Neural cell (in vitro differentiated cells): ENCODE measurements around the gene VAMP5. TPM values are rescaled to one million over a fixed set of nuclear protein-coding genes. Genes with fewer than 3 reads are reported as not detected.
A peak's percentile ranks its signal among the peaks of the same experiment; 100 is the strongest.

Experiments used
- H2AFZ ChIP-seq: fragments of 200-600, 300-800 bp; sonication (generic), shearing (Covaris generic); 2 replicates; pipeline ENCODE4 v1.6.0; 2014; ENCODE audit warnings: low read depth, mild to moderate bottlenecking, antibody characterized with exemption, low read length, moderate library complexity
- H3F3A ChIP-seq: fragments of 200-600 bp; shearing (Covaris generic); 2 replicates; pipeline ENCODE4 v1.6.1; 2016; ENCODE audit warnings: mild to moderate bottlenecking, moderate library complexity, mixed read lengths, antibody characterized with exemption, low read length; ENCODE audit not compliant: insufficient read depth, poor library complexity, severe bottlenecking
- H3K27ac ChIP-seq: fragments of 200-600, 300-800 bp; sonication (generic), shearing (Covaris generic); 2 replicates; pipeline ENCODE4 v1.5.1; 2014; ENCODE audit warnings: mild to moderate bottlenecking, low read length, moderate library complexity
- H3K27me3 ChIP-seq: fragments of 300-800, 200-600 bp; sonication (generic), shearing (Covaris generic); 2 replicates; pipeline ENCODE4 v1.6.0; 2014; ENCODE audit warnings: mild to moderate bottlenecking, low read depth, low read length, moderate library complexity; ENCODE audit not compliant: insufficient read depth
- H3K36me3 ChIP-seq: fragments of 300-800, 200-600 bp; sonication (generic), shearing (Covaris generic); 2 replicates; pipeline ENCODE4 v1.5.1; 2014; ENCODE audit warnings: mild to moderate bottlenecking, antibody characterized with exemption, low read length, moderate library complexity; ENCODE audit not compliant: insufficient read depth
- H3K4me2 ChIP-seq: fragments of 300-800, 200-600 bp; sonication (generic), shearing (Covaris generic); 2 replicates; pipeline ENCODE4 v1.6.0; 2014; ENCODE audit warnings: mild to moderate bottlenecking, low read length
- H3K4me3 ChIP-seq: fragments of 300-800, 200-600 bp; sonication (generic), shearing (Covaris generic); 2 replicates; pipeline ENCODE4 v1.5.1; 2014; ENCODE audit warnings: mild to moderate bottlenecking, low read length, moderate library complexity
- H3K79me2 ChIP-seq: fragments of 200-600 bp; shearing (Covaris generic); replicated peaks from 2 replicates; pipeline ENCODE4 v1.6.0; 2014; ENCODE audit warnings: mild to moderate bottlenecking, low read length, moderate library complexity; ENCODE audit not compliant: insufficient read depth
- H3K9ac ChIP-seq: fragments of 300-800, 200-600 bp; sonication (generic), shearing (Covaris generic); 2 replicates; pipeline ENCODE4 v1.6.1; 2016; ENCODE audit warnings: mild to moderate bottlenecking, low read length, mixed read lengths
- H3K9me2 ChIP-seq: fragments of 200-600 bp; shearing (Covaris generic); 2 replicates; pipeline ENCODE4 v1.6.1; 2016; ENCODE audit warnings: mild to moderate bottlenecking, low read length, mixed read lengths; ENCODE audit not compliant: insufficient read depth
- H3K9me3 ChIP-seq: fragments of 200-600, 300-800 bp; sonication (generic), shearing (Covaris generic); 2 replicates; pipeline ENCODE4 v1.6.1; 2016; ENCODE audit warnings: mild to moderate bottlenecking, mixed run types, low read length, moderate library complexity, mixed read lengths
- H4K20me1 ChIP-seq: fragments of 200-600 bp; shearing (Covaris generic); 2 replicates; pipeline ENCODE4 v1.6.1; 2016; ENCODE audit warnings: mild to moderate bottlenecking, mixed run types; ENCODE audit not compliant: insufficient read depth
- CTCF ChIP-seq: fragments of 450-650 bp; IDR thresholded peaks from 2 replicates; pipeline ENCODE4 v1.5.1; 2014; ENCODE audit warnings: antibody characterized with exemption, mild to moderate bottlenecking, moderate library complexity; ENCODE audit not compliant: poor library complexity, severe bottlenecking
- EP300 ChIP-seq: fragments of 450-650 bp; conservative IDR thresholded peaks from 2 replicates; pipeline ENCODE4 v1.6.1; 2014; ENCODE audit warnings: antibody characterized with exemption, mild to moderate bottlenecking, moderate library complexity; ENCODE audit not compliant: poor library complexity, severe bottlenecking
- EZH2 ChIP-seq: fragments of 200-600, 300-800 bp; shearing (Covaris generic), sonication (generic); IDR thresholded peaks from 2 replicates; pipeline ENCODE4 v1.6.1; 2014; ENCODE audit warnings: antibody characterized with exemption, low read length, borderline replicate concordance, mild to moderate bottlenecking; ENCODE audit not compliant: insufficient read depth, poor library complexity, severe bottlenecking
- MXI1 ChIP-seq: fragments of 450-650 bp; conservative IDR thresholded peaks from 2 replicates; pipeline ENCODE4 v1.6.1; 2014; ENCODE audit warnings: antibody characterized with exemption, mild to moderate bottlenecking; ENCODE audit not compliant: poor library complexity, severe bottlenecking
- POLR2AphosphoS5 ChIP-seq: IDR thresholded peaks from 2 replicates; pipeline ENCODE4 v1.6.1; 2012
- RAD21 ChIP-seq: fragments of 450-650 bp; conservative IDR thresholded peaks from 2 replicates; pipeline ENCODE4 v1.6.1; 2014; ENCODE audit warnings: antibody characterized with exemption, mild to moderate bottlenecking, moderate library complexity
- REST ChIP-seq: IDR thresholded peaks from 2 replicates; pipeline ENCODE4 v1.6.1; 2012; ENCODE audit warnings: borderline replicate concordance
- SMC3 ChIP-seq: fragments of 450-650 bp; conservative IDR thresholded peaks from 2 replicates; pipeline ENCODE4 v1.6.1; 2014; ENCODE audit warnings: antibody characterized with exemption, mild to moderate bottlenecking, moderate library complexity; ENCODE audit not compliant: poor library complexity
- TAF1 ChIP-seq: IDR thresholded peaks from 2 replicates; pipeline ENCODE4 v1.6.1; 2012; ENCODE audit warnings: low read depth
- polyA plus RNA-seq: library from polyadenylated mRNA; depleted of rRNA; stranded (reverse); fragments of >200 nt; gene quantifications from 2 replicates; pipeline ENCODE4 v1.2.3, GENCODE V29; 2014

The VAMP5 gene
- polyA plus RNA-seq, 1 donor from 2014 or later, result not detected

DNA sequence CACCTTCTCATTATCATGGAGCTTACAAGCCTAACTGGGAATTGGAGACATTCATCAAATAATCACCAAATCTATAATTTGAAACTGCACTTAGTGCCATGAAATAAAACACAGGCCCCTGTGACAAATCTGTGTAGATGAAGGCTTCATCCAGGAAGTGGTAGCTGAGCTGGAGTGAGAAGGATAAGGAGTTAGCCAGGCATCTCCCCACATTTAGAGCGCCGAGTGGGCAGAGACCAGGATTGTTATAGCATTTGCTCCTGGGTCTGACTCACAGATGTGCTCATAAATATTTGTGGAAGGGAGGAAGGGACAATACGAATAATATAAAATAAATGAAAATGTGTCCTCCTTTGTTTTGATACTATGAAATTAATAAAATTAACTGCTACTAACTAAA, 47.8 kb upstream of the VAMP5 start:
- Histone ChIP-seq H3K27me3 (no peaks in the 10 kb centered on the region), H3K9me2 (no peaks in the 10 kb centered on the region), H3K4me2 (peak overlapping the region; percentile 87), H4K20me1 (peaks cover 19% of the 10 kb centered on the region), H3K27ac (peak overlapping the region; percentile 98), H3K4me3 (peak overlapping the region; percentile 91), H2AFZ (peak overlapping the region; percentile 19), H3K9me3 (no peaks in the 10 kb centered on the region), H3K79me2 (peaks cover 21% of the 10 kb centered on the region), H3K36me3 (no peaks in the 10 kb centered on the region), H3F3A (peaks cover 6% of the 10 kb centered on the region), H3K9ac (peak overlapping the region; percentile 99)
- no peak for TF ChIP-seq SMC3
- no peak for TF ChIP-seq POLR2AphosphoS5
- no peak for TF ChIP-seq TAF1
- TF ChIP-seq CTCF, result no peak
- TF ChIP-seq MXI1, result no peak

DNA sequence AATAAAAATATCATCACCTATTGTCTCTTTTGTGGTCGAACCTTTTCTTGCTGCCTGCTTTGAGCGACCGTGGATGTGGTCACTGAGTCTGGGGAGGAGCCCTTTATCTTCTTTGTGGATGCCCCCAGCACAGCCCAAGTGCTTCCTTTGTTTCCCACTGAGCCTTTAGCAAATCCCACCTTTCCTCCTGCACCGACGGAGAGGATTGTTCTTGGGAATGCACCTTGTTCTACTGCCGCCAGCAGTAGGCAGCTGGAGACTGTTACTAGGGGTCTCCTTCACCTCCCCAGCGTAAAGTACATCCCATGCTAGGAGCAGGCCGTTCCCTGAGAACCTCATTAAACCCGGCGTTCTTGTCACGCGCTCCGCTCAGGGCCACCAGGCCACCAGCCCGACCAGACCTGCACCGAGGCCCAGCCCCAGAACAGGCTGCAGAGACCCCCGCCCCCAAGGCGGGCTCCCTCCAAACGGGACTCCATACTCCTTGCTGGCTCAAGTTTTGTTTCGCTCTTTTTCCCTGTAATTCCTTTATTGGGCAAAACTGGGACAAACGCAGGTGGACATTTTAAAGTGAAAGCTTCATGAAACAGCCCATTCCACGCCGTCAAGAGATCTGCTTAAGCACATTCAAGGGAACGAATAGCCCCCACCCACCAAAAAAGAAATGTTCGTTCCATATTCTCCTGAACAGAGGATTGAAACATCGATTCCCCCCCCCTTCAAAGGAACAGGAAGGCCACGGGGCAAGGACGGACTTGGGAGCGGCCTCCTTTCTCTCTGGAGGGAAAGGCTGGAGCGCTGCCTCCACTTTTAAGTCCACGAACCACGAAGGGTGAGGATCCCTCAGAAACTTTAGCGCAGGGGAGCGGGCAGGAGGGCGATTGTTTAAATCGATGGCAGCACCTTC, 46.4 kb upstream of the VAMP5 start:
- H3K9ac ChIP-seq, result peak overlapping the region; percentile 99
- H3K4me3 ChIP-seq, result peak overlapping the region; percentile 91
- H3F3A ChIP-seq, result peaks cover 6% of the 10 kb centered on the region
- no peaks in the 10 kb centered on the region for H3K9me2 ChIP-seq
- peaks cover 23% of the 10 kb centered on the region for H4K20me1 ChIP-seq
- peak overlapping the region; percentile 51 for H2AFZ ChIP-seq
- peaks cover 11% of the 10 kb centered on the region for H3K36me3 ChIP-seq
- H3K27ac ChIP-seq, result peak overlapping the region; percentile 98
- H3K4me2 ChIP-seq, result peak overlapping the region; percentile 87
- peaks cover 35% of the 10 kb centered on the region for H3K79me2 ChIP-seq
- no peaks in the 10 kb centered on the region for H3K27me3 ChIP-seq
- H3K9me3 ChIP-seq, result no peaks in the 10 kb centered on the region
- TF ChIP-seq REST (peak; percentile 94), EZH2 (no peak), MXI1 (peak; percentile 7), EP300 (peak; percentile 34), TAF1 (peak; percentile 70), POLR2AphosphoS5 (peak; percentile 82), RAD21 (peak; percentile 74), CTCF (peak; percentile 71), SMC3 (peak; percentile 72)
